A549 (cell line): Measurements from ENCODE around the gene KCTD11. TPM values are rescaled to one million over a fixed set of nuclear protein-coding genes. Genes with fewer than 3 reads are reported as not detected.

ENCODE experiments used
- CHD2 ChIP-seq: fragments of 150-350 bp; IDR thresholded peaks from 2 replicates; pipeline ENCODE4 v1.6.1; 2014; ENCODE audit warnings: low read length; ENCODE audit not compliant: partially characterized antibody
- CHD4 ChIP-seq: fragments of 200-600 bp; sonication (generic); IDR thresholded peaks from 2 replicates; pipeline ENCODE4 v1.6.1; 2016; ENCODE audit warnings: antibody characterized with exemption, mild to moderate bottlenecking, borderline replicate concordance
- EHF ChIP-seq: fragments of 250-450 bp; sonication (Bioruptor Pico); IDR thresholded peaks from 2 replicates; pipeline ENCODE4 v1.5.0; 2020; ENCODE audit warnings: mild to moderate bottlenecking
- EP300 ChIP-seq, 2 experiments: fragments of >200 bp; sonication (Bioruptor Twin); formaldehyde crosslinking; IDR thresholded peaks; 2 replicates in 1 of 2; 3 replicates in 1 of 2; pipeline ENCODE4 v1.6.1; 2016 to 2017
- FOSB ChIP-seq: fragments of 250-450 bp; sonication (Bioruptor Pico); IDR thresholded peaks from 2 replicates; pipeline ENCODE4 v1.5.0; 2020; ENCODE audit warnings: mild to moderate bottlenecking, moderate library complexity
- HEYL ChIP-seq: fragments of 250-450 bp; sonication (Bioruptor Pico); IDR thresholded peaks from 2 replicates; pipeline ENCODE4 v1.8.0; 2021; ENCODE audit warnings: mild to moderate bottlenecking, moderate library complexity
- HOXA7 ChIP-seq: fragments of 250-450 bp; sonication (Bioruptor Pico); IDR thresholded peaks from 2 replicates; pipeline ENCODE4 v1.5.0; 2020; ENCODE audit warnings: mild to moderate bottlenecking, moderate library complexity
- HOXB13 ChIP-seq: fragments of 250-450 bp; sonication (Bioruptor Pico); IDR thresholded peaks from 2 replicates; pipeline ENCODE4 v1.5.0; 2020; ENCODE audit warnings: low read depth, mild to moderate bottlenecking, moderate library complexity
- HOXB5 ChIP-seq: fragments of 250-450 bp; sonication (Bioruptor Pico); IDR thresholded peaks from 2 replicates; pipeline ENCODE4 v1.5.0; 2020; ENCODE audit warnings: mild to moderate bottlenecking, moderate library complexity
- JUN ChIP-seq, 2 experiments: fragments of >200 bp; sonication (Bioruptor Twin); formaldehyde crosslinking; IDR thresholded peaks; 2 replicates in 1 of 2; 3 replicates in 1 of 2; pipeline ENCODE4 v1.6.1; 2016 to 2017
- KDM5A ChIP-seq: fragments of 200-600 bp; sonication (generic); IDR thresholded peaks from 2 replicates; pipeline ENCODE4 v1.6.1; 2016; ENCODE audit warnings: antibody characterized with exemption, mild to moderate bottlenecking
- MYC ChIP-seq: IDR thresholded peaks from 2 replicates; pipeline ENCODE4 v1.6.1; 2012; ENCODE audit warnings: mild to moderate bottlenecking, inconsistent platforms, low read length, improper control_type of control experiment, borderline replicate concordance
- NFE2L2 ChIP-seq: fragments of 150-350 bp; conservative IDR thresholded peaks from 2 replicates; pipeline ENCODE4 v1.6.1; 2014; ENCODE audit warnings: low read length
- NPAS2 ChIP-seq: fragments of 250-450 bp; sonication (Bioruptor Pico); IDR thresholded peaks from 2 replicates; pipeline ENCODE4 v1.8.0; 2022; ENCODE audit warnings: mild to moderate bottlenecking, moderate library complexity, borderline replicate concordance
- PHF8 ChIP-seq: fragments of 200-600 bp; sonication (generic); IDR thresholded peaks from 2 replicates; pipeline ENCODE4 v1.6.1; 2016; ENCODE audit warnings: low read depth, mild to moderate bottlenecking, antibody characterized with exemption, moderate library complexity, borderline replicate concordance
- POLR2AphosphoS2 ChIP-seq: conservative IDR thresholded peaks from 2 replicates; pipeline ENCODE4 v1.6.1; 2012; ENCODE audit warnings: low read length, improper control_type of control experiment, inconsistent platforms
- RAD21 ChIP-seq, 2 experiments: fragments of >200 bp in 1 of 2; sonication (Bioruptor Twin) in 1 of 2; formaldehyde crosslinking in 1 of 2; IDR thresholded peaks in 1 of 2; conservative IDR thresholded peaks in 1 of 2; 2 replicates in 1 of 2; 3 replicates in 1 of 2; pipeline ENCODE4 v1.6.1; 2012 to 2018; ENCODE audit warnings: inconsistent platforms in 1 of 2
- RARB ChIP-seq: fragments of 250-450 bp; sonication (Bioruptor Pico); IDR thresholded peaks from 2 replicates; pipeline ENCODE4 v1.8.0; 2021; ENCODE audit warnings: mild to moderate bottlenecking, moderate library complexity
- RFX5 ChIP-seq: fragments of 450-650 bp; IDR thresholded peaks from 2 replicates; pipeline ENCODE4 v1.7.1; 2014; ENCODE audit warnings: antibody characterized with exemption, mild to moderate bottlenecking, moderate library complexity
- RNF2 ChIP-seq: fragments of 200-600 bp; sonication (generic); IDR thresholded peaks from 2 replicates; pipeline ENCODE4 v1.6.1; 2016; ENCODE audit warnings: low read depth, mild to moderate bottlenecking, antibody characterized with exemption, moderate library complexity, borderline replicate concordance
- TP53 ChIP-seq: fragments of 250-450 bp; sonication (Bioruptor Pico); IDR thresholded peaks from 2 replicates; pipeline ENCODE4 v1.5.0; 2021; ENCODE audit warnings: mild to moderate bottlenecking, moderate library complexity
- ZC3H11A ChIP-seq: fragments of 450-650 bp; IDR thresholded peaks from 2 replicates; pipeline ENCODE4 v1.6.1; 2014; ENCODE audit warnings: antibody characterized with exemption, mild to moderate bottlenecking
- ZFP36 ChIP-seq: fragments of 450-650 bp; IDR thresholded peaks from 2 replicates; pipeline ENCODE4 v1.6.1; 2014; ENCODE audit warnings: borderline replicate concordance; ENCODE audit not compliant: partially characterized antibody
- polyA plus RNA-seq, 4 experiments: library from polyadenylated mRNA; depleted of rRNA in 3 of 4; stranded (reverse); fragments of >200 nt; fragmentation: RNase III in 1 of 4; extraction: RNeasy Plus Mini Kit Qiagen cat#74134 plus additional on column Dnase treatment in 1 of 4; gene quantifications; 2 replicates in 3 of 4; 3 replicates in 1 of 4; pipeline ENCODE4 v1.2.3, GENCODE V29; 2011 to 2017
- TF ChIP-seq, protein P1 (sequence below): IDR thresholded peaks from 2 replicates; pipeline ENCODE4 v1.6.1; 2012
- TF ChIP-seq, protein P2 (sequence below): fragments of 150-350 bp; IDR thresholded peaks from 2 replicates; pipeline ENCODE4 v1.6.1; 2014; ENCODE audit warnings: low read depth, mild to moderate bottlenecking, low read length
- TF ChIP-seq, protein P3 (sequence below): fragments of >200 bp; sonication (Bioruptor Twin); formaldehyde crosslinking; IDR thresholded peaks from 3 replicates; pipeline ENCODE4 v1.5.1; 2016
- TF ChIP-seq, protein P4 (sequence below): fragments of 250-450 bp; sonication (Bioruptor Pico); IDR thresholded peaks from 2 replicates; pipeline ENCODE4 v1.5.0; 2020; ENCODE audit warnings: low read depth, mild to moderate bottlenecking, moderate library complexity
- TF ChIP-seq, protein P5 (sequence below): fragments of 250-450 bp; sonication (Bioruptor Pico); IDR thresholded peaks from 2 replicates; pipeline ENCODE4 v1.5.0; 2021; ENCODE audit warnings: mild to moderate bottlenecking, moderate library complexity, borderline replicate concordance
- TF ChIP-seq, protein P6 (sequence below): fragments of >200 bp; sonication (Bioruptor Twin); formaldehyde crosslinking; IDR thresholded peaks from 3 replicates; pipeline ENCODE4 v1.6.1; 2016
- TF ChIP-seq, protein P7 (sequence below): IDR thresholded peaks from 2 replicates; pipeline ENCODE4 v1.6.1; 2012; ENCODE audit warnings: low read depth, borderline replicate concordance
- TF ChIP-seq, protein P8 (sequence below): fragments of 450-650 bp; IDR thresholded peaks from 2 replicates; pipeline ENCODE4 v1.6.1; 2014; ENCODE audit warnings: antibody characterized with exemption

KCTD11 gene
- polyA plus RNA-seq, 2 of the 4 experiments (the other 2 are of a cell fraction), result 6.1 to 10.3 TPM

DNA sequence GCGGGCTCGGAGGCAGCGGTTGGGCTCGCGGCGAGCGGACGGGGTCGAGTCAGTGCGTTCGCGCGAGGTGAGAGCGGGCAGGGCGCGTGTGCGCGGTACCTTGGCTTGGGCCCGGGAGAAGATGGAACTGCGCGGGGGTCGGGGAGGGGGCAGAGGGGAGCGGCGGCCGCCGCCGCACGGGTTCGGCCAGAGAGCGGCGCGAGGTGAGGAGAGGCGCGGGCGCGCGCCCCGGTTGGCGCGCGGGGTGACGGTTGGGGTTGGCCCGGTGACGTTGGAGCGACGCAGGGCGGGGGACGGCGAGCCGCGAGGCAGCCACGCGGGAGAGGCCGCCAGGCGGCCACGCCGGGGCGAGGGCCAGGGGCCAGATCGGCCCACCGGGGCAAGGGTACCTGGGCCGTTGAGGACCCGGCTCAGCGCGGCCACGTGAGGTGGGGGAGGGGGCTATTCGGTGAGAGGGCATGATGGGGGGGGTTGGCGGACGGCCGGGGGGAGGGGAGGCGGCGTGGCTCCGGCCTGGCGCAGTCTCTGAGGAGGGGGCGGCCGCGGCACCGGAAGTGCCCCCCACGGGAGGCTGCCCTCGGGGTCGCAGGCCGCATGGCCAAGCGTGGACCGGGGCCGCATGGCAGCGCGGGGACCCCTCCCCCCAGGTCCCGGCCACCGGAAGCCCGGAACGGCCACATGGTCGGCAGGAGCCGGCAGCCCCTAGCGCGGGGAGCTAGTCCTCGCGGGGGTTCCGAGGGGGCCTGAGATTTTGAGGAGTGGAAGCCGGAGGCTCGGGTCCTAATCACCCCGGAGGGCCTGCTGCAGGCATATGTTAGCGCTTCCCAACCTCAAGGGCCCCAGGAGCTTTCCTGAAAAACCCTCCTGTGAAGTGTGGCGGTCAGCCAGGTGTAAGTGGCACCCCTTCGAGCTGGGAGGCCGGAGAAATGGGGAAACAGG, 44.0 kb upstream of the KCTD11 start (continued):
- TF ChIP-seq NPAS2 (no peak), POLR2AphosphoS2 (peak; percentile 76; the same call in 1 of the 2 replicates), JUN (IDR thresholded peaks at IDR 0.05) (peak in 1 of 2 experiments; percentile 71; a peak in 4 of 5 replicates), RNF2 (no peak), HOXB13 (no peak), MYC (peak; percentile 99), FOSB (CRISPR knock-in tag) (peak; percentile 80; the same call in 1 of the 2 replicates), HEYL (CRISPR knock-in tag) (no peak), CHD4 (no peak), EP300 (IDR thresholded peaks at IDR 0.05) (no peak), RFX5 (no peak), ZC3H11A (no peak), CHD2 (no peak), KDM5A (no peak), ZFP36 (no peak), RARB (CRISPR knock-in tag) (no peak), HOXB5 (CRISPR knock-in tag) (no peak), RAD21 (conservative IDR thresholded peaks at IDR 0.05 in 1 of 2, IDR thresholded peaks at IDR 0.05 in 1 of 2) (no peak), NFE2L2 (no peak), EHF (peak; percentile 33; the same call in 1 of the 2 replicates), TP53 (CRISPR knock-in tag) (peak; percentile 85), HOXA7 (CRISPR knock-in tag) (peak; percentile 89), PHF8 (peak; percentile 57)
- TF ChIP-seq, protein P1, sequence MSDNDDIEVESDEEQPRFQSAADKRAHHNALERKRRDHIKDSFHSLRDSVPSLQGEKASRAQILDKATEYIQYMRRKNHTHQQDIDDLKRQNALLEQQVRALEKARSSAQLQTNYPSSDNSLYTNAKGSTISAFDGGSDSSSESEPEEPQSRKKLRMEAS, result peak; percentile 97
- TF ChIP-seq, protein P2, sequence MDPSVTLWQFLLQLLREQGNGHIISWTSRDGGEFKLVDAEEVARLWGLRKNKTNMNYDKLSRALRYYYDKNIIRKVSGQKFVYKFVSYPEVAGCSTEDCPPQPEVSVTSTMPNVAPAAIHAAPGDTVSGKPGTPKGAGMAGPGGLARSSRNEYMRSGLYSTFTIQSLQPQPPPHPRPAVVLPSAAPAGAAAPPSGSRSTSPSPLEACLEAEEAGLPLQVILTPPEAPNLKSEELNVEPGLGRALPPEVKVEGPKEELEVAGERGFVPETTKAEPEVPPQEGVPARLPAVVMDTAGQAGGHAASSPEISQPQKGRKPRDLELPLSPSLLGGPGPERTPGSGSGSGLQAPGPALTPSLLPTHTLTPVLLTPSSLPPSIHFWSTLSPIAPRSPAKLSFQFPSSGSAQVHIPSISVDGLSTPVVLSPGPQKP, result no peak
- TF ChIP-seq, protein P3, sequence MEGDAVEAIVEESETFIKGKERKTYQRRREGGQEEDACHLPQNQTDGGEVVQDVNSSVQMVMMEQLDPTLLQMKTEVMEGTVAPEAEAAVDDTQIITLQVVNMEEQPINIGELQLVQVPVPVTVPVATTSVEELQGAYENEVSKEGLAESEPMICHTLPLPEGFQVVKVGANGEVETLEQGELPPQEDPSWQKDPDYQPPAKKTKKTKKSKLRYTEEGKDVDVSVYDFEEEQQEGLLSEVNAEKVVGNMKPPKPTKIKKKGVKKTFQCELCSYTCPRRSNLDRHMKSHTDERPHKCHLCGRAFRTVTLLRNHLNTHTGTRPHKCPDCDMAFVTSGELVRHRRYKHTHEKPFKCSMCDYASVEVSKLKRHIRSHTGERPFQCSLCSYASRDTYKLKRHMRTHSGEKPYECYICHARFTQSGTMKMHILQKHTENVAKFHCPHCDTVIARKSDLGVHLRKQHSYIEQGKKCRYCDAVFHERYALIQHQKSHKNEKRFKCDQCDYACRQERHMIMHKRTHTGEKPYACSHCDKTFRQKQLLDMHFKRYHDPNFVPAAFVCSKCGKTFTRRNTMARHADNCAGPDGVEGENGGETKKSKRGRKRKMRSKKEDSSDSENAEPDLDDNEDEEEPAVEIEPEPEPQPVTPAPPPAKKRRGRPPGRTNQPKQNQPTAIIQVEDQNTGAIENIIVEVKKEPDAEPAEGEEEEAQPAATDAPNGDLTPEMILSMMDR, result no peak
- TF ChIP-seq, protein P4, sequence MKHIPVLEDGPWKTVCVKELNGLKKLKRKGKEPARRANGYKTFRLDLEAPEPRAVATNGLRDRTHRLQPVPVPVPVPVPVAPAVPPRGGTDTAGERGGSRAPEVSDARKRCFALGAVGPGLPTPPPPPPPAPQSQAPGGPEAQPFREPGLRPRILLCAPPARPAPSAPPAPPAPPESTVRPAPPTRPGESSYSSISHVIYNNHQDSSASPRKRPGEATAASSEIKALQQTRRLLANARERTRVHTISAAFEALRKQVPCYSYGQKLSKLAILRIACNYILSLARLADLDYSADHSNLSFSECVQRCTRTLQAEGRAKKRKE (CRISPR knock-in tag), result peak; percentile 70; the same call in 1 of the 2 replicates
- TF ChIP-seq, protein P5, sequence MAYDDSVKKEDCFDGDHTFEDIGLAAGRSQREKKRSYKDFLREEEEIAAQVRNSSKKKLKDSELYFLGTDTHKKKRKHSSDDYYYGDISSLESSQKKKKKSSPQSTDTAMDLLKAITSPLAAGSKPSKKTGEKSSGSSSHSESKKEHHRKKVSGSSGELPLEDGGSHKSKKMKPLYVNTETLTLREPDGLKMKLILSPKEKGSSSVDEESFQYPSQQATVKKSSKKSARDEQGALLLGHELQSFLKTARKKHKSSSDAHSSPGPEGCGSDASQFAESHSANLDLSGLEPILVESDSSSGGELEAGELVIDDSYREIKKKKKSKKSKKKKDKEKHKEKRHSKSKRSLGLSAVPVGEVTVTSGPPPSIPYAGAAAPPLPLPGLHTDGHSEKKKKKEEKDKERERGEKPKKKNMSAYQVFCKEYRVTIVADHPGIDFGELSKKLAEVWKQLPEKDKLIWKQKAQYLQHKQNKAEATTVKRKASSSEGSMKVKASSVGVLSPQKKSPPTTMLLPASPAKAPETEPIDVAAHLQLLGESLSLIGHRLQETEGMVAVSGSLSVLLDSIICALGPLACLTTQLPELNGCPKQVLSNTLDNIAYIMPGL (CRISPR knock-in tag), result no peak; the same call in 1 of the 2 replicates
- TF ChIP-seq, protein P6, sequence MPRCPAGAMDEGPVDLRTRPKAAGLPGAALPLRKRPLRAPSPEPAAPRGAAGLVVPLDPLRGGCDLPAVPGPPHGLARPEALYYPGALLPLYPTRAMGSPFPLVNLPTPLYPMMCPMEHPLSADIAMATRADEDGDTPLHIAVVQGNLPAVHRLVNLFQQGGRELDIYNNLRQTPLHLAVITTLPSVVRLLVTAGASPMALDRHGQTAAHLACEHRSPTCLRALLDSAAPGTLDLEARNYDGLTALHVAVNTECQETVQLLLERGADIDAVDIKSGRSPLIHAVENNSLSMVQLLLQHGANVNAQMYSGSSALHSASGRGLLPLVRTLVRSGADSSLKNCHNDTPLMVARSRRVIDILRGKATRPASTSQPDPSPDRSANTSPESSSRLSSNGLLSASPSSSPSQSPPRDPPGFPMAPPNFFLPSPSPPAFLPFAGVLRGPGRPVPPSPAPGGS, result no peak
- TF ChIP-seq, protein P7, sequence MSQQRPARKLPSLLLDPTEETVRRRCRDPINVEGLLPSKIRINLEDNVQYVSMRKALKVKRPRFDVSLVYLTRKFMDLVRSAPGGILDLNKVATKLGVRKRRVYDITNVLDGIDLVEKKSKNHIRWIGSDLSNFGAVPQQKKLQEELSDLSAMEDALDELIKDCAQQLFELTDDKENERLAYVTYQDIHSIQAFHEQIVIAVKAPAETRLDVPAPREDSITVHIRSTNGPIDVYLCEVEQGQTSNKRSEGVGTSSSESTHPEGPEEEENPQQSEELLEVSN, result no peak
- TF ChIP-seq, protein P8, sequence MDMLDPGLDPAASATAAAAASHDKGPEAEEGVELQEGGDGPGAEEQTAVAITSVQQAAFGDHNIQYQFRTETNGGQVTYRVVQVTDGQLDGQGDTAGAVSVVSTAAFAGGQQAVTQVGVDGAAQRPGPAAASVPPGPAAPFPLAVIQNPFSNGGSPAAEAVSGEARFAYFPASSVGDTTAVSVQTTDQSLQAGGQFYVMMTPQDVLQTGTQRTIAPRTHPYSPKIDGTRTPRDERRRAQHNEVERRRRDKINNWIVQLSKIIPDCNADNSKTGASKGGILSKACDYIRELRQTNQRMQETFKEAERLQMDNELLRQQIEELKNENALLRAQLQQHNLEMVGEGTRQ, result no peak
